Right lobe of liver (tissue), 6 donors: Measurements from ENCODE around the gene PRR13. TPM values are rescaled to one million over a fixed set of nuclear protein-coding genes. Genes with fewer than 3 reads are reported as not detected.
A peak's percentile ranks its signal among the peaks of the same experiment; 100 is the strongest.
"Not testable (repeated sequence)": the region's sequence is repeated elsewhere in the genome, so short reads cannot be mapped to it uniquely, and the experiment has no call there.

ENCODE experiments used
- ATAC-seq, 4 donors: fragments of 200-7000 bp; cut with Tn5 transposase; one replicate each; pipeline ENCODE4 v1.9.1; 2020; ENCODE audit warnings: mild to moderate bottlenecking in 4 of 4, moderate library complexity in 4 of 4
- DNase-seq, 3 donors: peaks; one replicate each; pipeline ENCODE4 v3.0.0-alpha.2; 2020
- H3K27ac ChIP-seq, 3 donors: fragments of 200-600 bp; one replicate each; pipeline ENCODE4 v1.8.0; 2022
- H3K27me3 ChIP-seq, 2 donors: fragments of 200-600 bp; one replicate each; pipeline ENCODE4 v1.8.0; 2022
- H3K36me3 ChIP-seq, 4 donors: fragments of 200-600 bp; sonication (generic) in 1 of 4; one replicate each; pipeline versions ENCODE4 v1.5.1 to v1.8.0; 2017 to 2022; ENCODE audit warnings: control low read depth in 1 of 4
- H3K4me1 ChIP-seq, 4 donors: fragments of 200-600 bp; sonication (generic) in 1 of 4; one replicate each; pipeline versions ENCODE4 v1.5.1 to v1.8.0; 2017 to 2022; ENCODE audit warnings: control low read depth in 1 of 4
- H3K4me3 ChIP-seq, 3 donors: fragments of 200-600 bp; one replicate each; pipeline ENCODE4 v1.8.0; 2022
- H3K9me3 ChIP-seq, 4 donors: fragments of 200-600 bp; sonication (generic) in 1 of 4; one replicate each; pipeline versions ENCODE4 v1.5.1 to v1.8.0; 2017 to 2022; ENCODE audit warnings: control low read depth in 1 of 4
- POLR2A ChIP-seq: fragments of 450-650 bp; IDR thresholded peaks from one replicate; pipeline ENCODE4 v1.6.1; 2017; ENCODE audit warnings: antibody characterized with exemption, mild to moderate bottlenecking
- WGBS: methylation state at CpG from one replicate; pipeline ENCODE4 v1.1.6; 2018; ENCODE audit warnings: low coverage, low lambda C conversion rate; ENCODE audit not compliant: insufficient coverage; ENCODE audit errors: missing lambda C conversion rate; 5-methylcytosine and 5-hydroxymethylcytosine counted together
- intact Hi-C, 2 donors: fragments of 100-400 bp; cut with DNase I; formaldehyde crosslinking; loops; one replicate each; pipeline versions ENCODE4 v1.11.2 to v1.14.1; 2022
- long read RNA-seq: library from polyadenylated mRNA; unstranded; transcript quantifications from one replicate; pipeline ENCODE4 v2.0.0, GENCODE V29; 2019
- total RNA-seq, 6 experiments: library from RNA; depleted of rRNA in 2 of 6; stranded (reverse); fragments of >200 nt in 2 of 6; fragmentation: NEBNext Ultra II Directional in 3 of 6; extraction: Animal tissue kit (Norgen Biotek cat#: 25700) in 3 of 6; gene quantifications; one replicate each; pipeline versions ENCODE4 v1.1.0 to v1.2.4, GENCODE V29; 2016 to 2023
- TF ChIP-seq, protein P1 (sequence below), 4 donors: fragments of 200-600 bp in 3 of 4; fragments of 450-650 bp in 1 of 4; IDR thresholded peaks; one replicate each; pipeline versions ENCODE4 v1.5.1 to v1.8.0; 2016 to 2022; ENCODE audit warnings: antibody characterized with exemption in 4 of 4, mild to moderate bottlenecking in 2 of 4
- donor health status: DM: no; HTN: yes; CAD: no.
- donor health status: DM: no; HTN: no; CAD: no.
- donor health status: DM: no; HTN: no; CAD: no.
- donor health status: DM: no; HTN: yes; CAD: no.
- donor health status: DM: no; HTN: yes; CAD: no.

PRR13 gene, protein sequence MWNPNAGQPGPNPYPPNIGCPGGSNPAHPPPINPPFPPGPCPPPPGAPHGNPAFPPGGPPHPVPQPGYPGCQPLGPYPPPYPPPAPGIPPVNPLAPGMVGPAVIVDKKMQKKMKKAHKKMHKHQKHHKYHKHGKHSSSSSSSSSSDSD
- total RNA-seq, result 10 to 100 TPM; 35.9 to 91.2 (median 61.0) TPM
- long read RNA-seq, transcript PRR13-202 (4 exons, 1,229 nt), result major isoform, 13 of 30 reads
- long read RNA-seq, transcript PRR13-208 (3 exons, 786 nt), result minor isoform, 6 of 30 reads
- long read RNA-seq, partial matches to known transcripts, result 6 of 30 reads
- long read RNA-seq, other reads (novel, unspliced or antisense), result 0 of 30 reads

DNA sequence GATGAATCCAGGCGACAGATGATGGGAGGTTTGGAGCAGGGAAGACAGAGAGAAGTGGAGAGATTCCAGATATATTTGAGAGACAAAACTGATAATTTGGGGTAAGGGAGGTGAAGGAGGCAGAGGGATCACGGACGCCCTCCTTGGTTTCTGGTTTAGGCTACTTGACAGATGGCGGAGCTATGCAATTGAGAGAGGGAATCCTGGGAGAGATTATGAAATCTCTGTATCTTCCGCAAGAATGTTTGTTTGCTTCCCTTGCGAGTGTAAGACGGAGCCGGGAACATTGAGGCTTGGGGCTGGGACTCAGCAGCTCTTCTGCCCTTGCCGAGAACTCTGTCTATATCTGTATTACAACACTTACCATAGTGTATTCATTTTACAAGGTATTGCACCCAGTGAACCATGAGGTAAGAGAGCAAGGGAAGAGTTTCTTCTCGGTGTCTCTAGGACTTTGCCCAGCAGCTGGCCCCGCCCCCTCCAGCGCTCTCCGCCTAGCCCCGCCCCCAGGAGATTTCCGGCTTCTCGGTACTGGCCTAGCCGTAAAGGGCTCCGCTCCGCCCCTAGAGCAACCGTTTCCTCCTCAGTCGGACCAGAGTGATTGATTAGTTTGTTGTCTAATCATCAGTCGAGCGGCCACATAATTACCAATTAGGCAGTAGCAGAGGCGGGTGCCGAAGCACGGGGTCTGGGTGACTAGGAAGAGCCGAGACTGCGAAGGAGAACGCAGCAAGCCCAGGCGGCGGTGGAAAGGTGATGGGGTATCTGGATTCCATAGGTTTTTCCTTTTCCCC is at the start of gene PRR13:
Gene PRR13 (plus strand): TSS at position 695 of the 794 bp plus-strand sequence. CDS start 981 bp downstream, outside the sequence.
- no peaks in the 10 kb centered on the region for H3K9me3 ChIP-seq
- no peaks in the 10 kb centered on the region for H3K27me3 ChIP-seq
- WGBS, result 2% methylated on average over 28 of the region's 31 CpGs
- peak within 1 kb of the TSS; percentile 83 to 96 (median 88) for H3K27ac ChIP-seq
- DNase-seq (peak; percentile 99), ATAC-seq (peak; percentile 96 to 98 (median 97))
- TF ChIP-seq, protein P1, sequence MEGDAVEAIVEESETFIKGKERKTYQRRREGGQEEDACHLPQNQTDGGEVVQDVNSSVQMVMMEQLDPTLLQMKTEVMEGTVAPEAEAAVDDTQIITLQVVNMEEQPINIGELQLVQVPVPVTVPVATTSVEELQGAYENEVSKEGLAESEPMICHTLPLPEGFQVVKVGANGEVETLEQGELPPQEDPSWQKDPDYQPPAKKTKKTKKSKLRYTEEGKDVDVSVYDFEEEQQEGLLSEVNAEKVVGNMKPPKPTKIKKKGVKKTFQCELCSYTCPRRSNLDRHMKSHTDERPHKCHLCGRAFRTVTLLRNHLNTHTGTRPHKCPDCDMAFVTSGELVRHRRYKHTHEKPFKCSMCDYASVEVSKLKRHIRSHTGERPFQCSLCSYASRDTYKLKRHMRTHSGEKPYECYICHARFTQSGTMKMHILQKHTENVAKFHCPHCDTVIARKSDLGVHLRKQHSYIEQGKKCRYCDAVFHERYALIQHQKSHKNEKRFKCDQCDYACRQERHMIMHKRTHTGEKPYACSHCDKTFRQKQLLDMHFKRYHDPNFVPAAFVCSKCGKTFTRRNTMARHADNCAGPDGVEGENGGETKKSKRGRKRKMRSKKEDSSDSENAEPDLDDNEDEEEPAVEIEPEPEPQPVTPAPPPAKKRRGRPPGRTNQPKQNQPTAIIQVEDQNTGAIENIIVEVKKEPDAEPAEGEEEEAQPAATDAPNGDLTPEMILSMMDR (IDR thresholded peaks at IDR 0.05), result no peak
- peak; percentile 94 for TF ChIP-seq POLR2A
- H3K36me3 ChIP-seq, result peaks cover 0 to 9% (median 1%) of the 10 kb centered on the region in 4 donors
- H3K4me3 ChIP-seq, result peak within 1 kb of the TSS; percentile 57 to 82 (median 66)
- peaks cover 0 to 16% (median 0%) of the 10 kb centered on the region in 4 donors for H3K4me1 ChIP-seq
- intact Hi-C loops, result no loop called here

DNA sequence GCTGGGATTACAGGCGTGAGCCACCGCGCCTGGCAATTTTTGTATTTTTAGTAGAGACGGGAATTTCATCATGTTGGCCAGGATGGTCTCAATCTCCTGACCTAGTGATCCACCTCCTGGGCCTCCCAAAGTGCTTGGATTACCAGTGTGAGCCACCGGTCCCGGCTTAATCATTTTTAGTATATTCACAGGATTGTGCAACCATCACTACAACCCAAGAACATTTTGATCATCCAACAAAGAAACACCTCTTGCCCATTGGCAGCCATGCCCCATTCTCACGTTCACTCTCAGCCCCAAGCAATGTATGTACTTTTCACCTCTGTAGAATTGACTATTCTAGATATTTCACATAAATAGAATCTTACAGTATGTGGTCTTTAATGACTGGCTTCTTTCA is 41.6 kb upstream of the PRR13 start:
- no peak for DNase-seq
- H3K27me3 ChIP-seq, result no peaks in the 10 kb centered on the region
- H3K9me3 ChIP-seq, result no peaks in the 10 kb centered on the region
- 79% methylated on average over 7 of the region's 7 CpGs for WGBS
- ATAC-seq, result no peak
- TF ChIP-seq, protein P1 (IDR thresholded peaks at IDR 0.05), result no peak
- TF ChIP-seq POLR2A, result no peak
- H3K36me3 ChIP-seq, result peaks cover 0 to 3% (median 0%) of the 10 kb centered on the region in 4 donors
- intact Hi-C loops, result no loop called here
- H3K4me3 ChIP-seq, result no peak overlapping the region
- H3K4me1 ChIP-seq, result no peaks in the 10 kb centered on the region
- no peak overlapping the region for H3K27ac ChIP-seq

DNA sequence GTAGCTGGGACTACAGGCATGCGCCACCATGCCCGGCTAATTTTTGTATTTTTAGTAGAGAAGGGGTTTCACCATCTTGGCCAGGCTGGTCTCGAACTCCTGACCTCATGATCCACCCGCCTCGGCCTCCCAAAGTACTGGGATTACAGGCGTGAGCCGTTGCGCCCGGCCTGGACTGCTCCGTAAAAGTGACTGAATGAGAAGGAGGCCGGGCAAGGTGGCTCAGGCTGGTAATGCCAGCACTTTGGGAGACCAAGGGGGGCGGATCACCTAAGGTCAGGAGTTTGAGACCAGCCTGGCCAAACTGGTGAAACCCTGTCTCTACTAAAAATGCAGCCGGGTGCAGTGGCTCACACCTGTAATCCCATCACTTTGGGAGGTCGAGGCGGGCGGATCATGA is 39.2 kb upstream of the PRR13 start:
- H3K4me1 ChIP-seq, intact Hi-C loops, H3K27ac ChIP-seq, DNase-seq, ATAC-seq, H3K9me3 ChIP-seq, H3K4me3 ChIP-seq, H3K27me3 ChIP-seq: not testable (repeated sequence)
- 97% methylated on average over 15 of the region's 16 CpGs for WGBS
- H3K36me3 ChIP-seq, result peaks cover 0 to 12% (median 7%) of the 10 kb centered on the region in 4 donors

DNA sequence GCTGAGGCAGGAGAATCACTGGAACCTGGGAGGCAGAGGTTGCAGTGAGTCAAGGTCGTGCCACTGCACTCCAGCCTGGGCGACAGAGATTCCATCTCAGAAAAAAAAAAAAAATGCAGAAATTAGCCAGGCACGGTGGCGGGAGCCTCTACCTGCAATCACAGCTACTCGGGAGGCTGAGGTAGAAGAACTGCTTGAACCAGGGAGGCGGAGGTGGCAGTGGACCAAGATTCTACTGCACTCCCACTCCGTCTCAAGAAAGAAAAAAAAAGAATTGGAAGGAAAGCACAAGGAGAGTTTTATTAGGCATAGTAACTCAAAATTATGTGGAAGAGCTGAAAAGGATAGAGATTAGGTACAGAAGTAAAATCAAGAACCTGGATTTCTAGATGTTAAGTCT is 38.7 kb upstream of the PRR13 start:
- no peak overlapping the region for H3K4me3 ChIP-seq
- DNase-seq (no peak), ATAC-seq (no peak)
- no peaks in the 10 kb centered on the region for H3K4me1 ChIP-seq
- intact Hi-C loops, result no loop called here
- no peak for TF ChIP-seq POLR2A
- TF ChIP-seq, protein P1 (IDR thresholded peaks at IDR 0.05), result no peak
- no peaks in the 10 kb centered on the region for H3K9me3 ChIP-seq
- H3K27ac ChIP-seq, result no peak overlapping the region
- no peaks in the 10 kb centered on the region for H3K27me3 ChIP-seq
- peaks cover 0 to 17% (median 9%) of the 10 kb centered on the region in 4 donors for H3K36me3 ChIP-seq
- 94% methylated on average over 3 of the region's 7 CpGs for WGBS

DNA sequence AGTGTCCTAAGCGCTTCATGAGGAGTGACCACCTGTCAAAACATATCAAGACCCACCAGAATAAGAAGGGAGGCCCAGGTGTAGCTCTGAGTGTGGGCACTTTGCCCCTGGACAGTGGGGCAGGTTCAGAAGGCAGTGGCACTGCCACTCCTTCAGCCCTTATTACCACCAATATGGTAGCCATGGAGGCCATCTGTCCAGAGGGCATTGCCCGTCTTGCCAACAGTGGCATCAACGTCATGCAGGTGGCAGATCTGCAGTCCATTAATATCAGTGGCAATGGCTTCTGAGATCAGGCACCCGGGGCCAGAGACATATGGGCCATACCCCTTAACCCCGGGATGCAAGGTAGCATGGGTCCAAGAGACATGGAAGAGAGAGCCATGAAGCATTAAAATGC is 30.6 kb upstream of the PRR13 start:
- DNase-seq (no peak), ATAC-seq (no peak)
- WGBS, result 100% methylated on average over 3 of the region's 5 CpGs
- no peak overlapping the region for H3K27ac ChIP-seq
- peaks cover 4 to 63% (median 33%) of the 10 kb centered on the region in 4 donors for H3K36me3 ChIP-seq
- peaks cover 0 to 5% (median 2%) of the 10 kb centered on the region in 4 donors for H3K4me1 ChIP-seq
- no peaks in the 10 kb centered on the region for H3K9me3 ChIP-seq
- TF ChIP-seq, protein P1 (IDR thresholded peaks at IDR 0.05), result no peak
- no peak for TF ChIP-seq POLR2A
- H3K27me3 ChIP-seq, result no peaks in the 10 kb centered on the region
- intact Hi-C loops, result no loop called here
- H3K4me3 ChIP-seq, result no peak overlapping the region
